A673 (cell line): ENCODE data around the gene INPP5B.

ENCODE experiments used
- CTCF ChIP-seq: fragments of 300-800, 200-600 bp; sonication (generic); conservative IDR thresholded peaks from 2 replicates; pipeline ENCODE4 v1.5.1; 2017; ENCODE audit warnings: low read depth, mild to moderate bottlenecking, antibody characterized with exemption, low read length, moderate library complexity, mixed read lengths
- EZH2 ChIP-seq: fragments of 200-600 bp; sonication (generic); IDR thresholded peaks from 2 replicates; pipeline ENCODE4 v1.6.1; 2017; ENCODE audit warnings: borderline replicate concordance, low read depth, mild to moderate bottlenecking, mixed read lengths, antibody characterized with exemption, low read length; ENCODE audit not compliant: poor library complexity, severe bottlenecking

DNA sequence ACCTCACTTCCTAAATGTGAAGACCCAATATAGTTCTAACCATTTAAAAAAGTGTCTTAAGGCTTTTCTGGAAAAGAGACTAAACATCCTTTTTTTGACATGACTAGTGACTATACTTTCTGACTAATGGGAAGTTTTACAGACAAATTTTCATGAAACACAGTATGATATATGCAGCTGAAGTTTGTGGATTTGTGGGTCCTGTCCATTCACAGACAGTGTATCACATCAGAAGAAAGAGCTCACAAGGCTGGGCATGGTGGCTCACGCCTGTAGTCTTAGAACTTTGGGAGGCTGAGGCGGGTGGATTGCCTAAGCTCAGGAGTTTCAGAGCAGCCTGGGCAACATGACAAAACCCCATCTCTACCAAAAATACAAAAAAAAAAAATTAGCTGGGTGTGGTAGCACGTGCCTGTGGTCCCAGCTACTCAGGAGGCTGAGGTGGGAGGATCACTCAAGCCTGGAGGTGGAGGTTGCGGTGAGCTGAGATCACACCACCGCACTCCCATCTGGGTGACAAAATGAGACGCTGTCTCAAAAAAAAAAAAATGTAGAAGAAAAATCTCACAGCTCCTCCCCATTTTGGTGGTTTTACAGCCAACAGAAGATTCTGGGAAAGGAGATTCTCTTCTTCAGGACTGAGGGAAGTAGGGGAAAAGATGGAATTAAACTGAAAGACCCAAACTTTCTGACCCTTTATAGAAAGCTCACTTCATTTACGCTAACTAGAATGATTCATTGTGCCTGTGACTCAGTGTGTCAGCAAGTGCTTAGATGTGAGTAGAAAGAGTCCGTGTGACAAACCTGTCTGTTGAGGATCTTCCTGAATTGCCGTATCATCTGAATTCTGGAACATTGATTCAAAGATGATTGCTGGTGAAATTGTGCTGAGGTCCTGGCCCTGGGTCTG, 123.7 kb downstream of the INPP5B start:
- TF ChIP-seq EZH2 (no peak), CTCF (no peak)
